Adrenal gland (tissue), 12 donors: ENCODE data around the gene SURF6. TPM values are rescaled to one million over a fixed set of nuclear protein-coding genes. Genes with fewer than 3 reads are reported as not detected.
"Not testable (repeated sequence)": the region's sequence is repeated elsewhere in the genome, so short reads cannot be mapped to it uniquely, and the experiment has no call there.

Experiments used
- DNase-seq, 7 donors: peaks; one replicate each; pipeline ENCODE4 v3.0.0-alpha.2; 2019 to 2020
- H3K27ac ChIP-seq, 5 donors: fragments of 200-600 bp; sonication (generic) in 4 of 5; 1 replicate in 3 of 5; 2 replicates in 2 of 5; pipeline versions ENCODE4 v1.5.1 to v1.8.0; 2016 to 2020; ENCODE audit warnings: mild to moderate bottlenecking in 1 of 5
- H3K27me3 ChIP-seq: fragments of 200-600 bp; 2 replicates; pipeline ENCODE4 v1.8.0; 2021
- H3K36me3 ChIP-seq, 2 donors: fragments of 200-600 bp; replicated peaks in 1 of 2; 1 replicate in 1 of 2; 2 replicates in 1 of 2; pipeline versions ENCODE4 v1.5.1 to v1.8.0; 2018 to 2022
- H3K4me1 ChIP-seq, 2 donors: fragments of 200-600 bp; replicated peaks in 1 of 2; 1 replicate in 1 of 2; 2 replicates in 1 of 2; pipeline versions ENCODE4 v1.5.1 to v1.8.0; 2018 to 2021
- H3K4me3 ChIP-seq, 4 donors: fragments of 200-600 bp; sonication (generic) in 3 of 4; one replicate each; pipeline ENCODE4 v1.5.1; 2016 to 2018
- H3K9me3 ChIP-seq, 3 donors: fragments of 200-600 bp; sonication (generic) in 1 of 3; replicated peaks in 1 of 3; 1 replicate in 2 of 3; 2 replicates in 1 of 3; pipeline versions ENCODE4 v1.5.1 to v1.8.0; 2016 to 2021
- CTCF ChIP-seq, 6 experiments: fragments of 450-650 bp in 4 of 6; fragments of 200-600 bp in 2 of 6; sonication (generic) in 1 of 6; IDR thresholded peaks; 1 replicate in 5 of 6; 2 replicates in 1 of 6; pipeline versions ENCODE4 v1.5.1 to v1.8.0; 2016 to 2021; ENCODE audit warnings: antibody characterized with exemption in 6 of 6, mild to moderate bottlenecking in 2 of 6, moderate library complexity in 1 of 6
- POLR2A ChIP-seq, 2 donors: fragments of 450-650 bp; IDR thresholded peaks; one replicate each; pipeline ENCODE4 v1.6.1; 2017; ENCODE audit warnings: antibody characterized with exemption in 2 of 2, mild to moderate bottlenecking in 2 of 2, moderate library complexity in 1 of 2
- WGBS, 4 donors: extraction: QIAGEN DNeasy Blood & Tissue Kit in 2 of 4; methylation state at CpG; one replicate each; pipeline versions ENCODE4 v1.1.5 to v1.1.7; 2013 to 2017; 5-methylcytosine and 5-hydroxymethylcytosine counted together
- intact Hi-C, 2 donors: fragments of 100-400 bp; cut with DNase I; formaldehyde crosslinking; loops; one replicate each; pipeline versions ENCODE4 v1.14.1 to v1.15.0; 2022 to 2023
- polyA plus RNA-seq, 3 donors: library from polyadenylated mRNA; stranded (reverse); fragments of 200-250 nt in 2 of 3; fragments of 350-450 nt in 1 of 3; fragmentation: Illumina TruSeq in 1 of 3; extraction: RNeasy Lipid Tissue Mini Kit (QIAGEN cat#74804) in 1 of 3; gene quantifications; one replicate each; pipeline ENCODE4 v1.2.3, GENCODE V29; 2013 to 2014
- total RNA-seq, 9 donors: library from RNA; depleted of rRNA in 4 of 9; stranded (reverse); fragments of >200 nt in 4 of 9; fragments of 120-200 nt in 1 of 9; fragmentation: NEBNext Ultra II Directional in 1 of 9; extraction: Animal tissue kit (Norgen Biotek cat#: 25700) in 1 of 9; gene quantifications; one replicate each; pipeline versions ENCODE4 v1.1.0 to v1.2.4, GENCODE V29; 2013 to 2023
- donor health status: healthy with polysubstance abuse.
- donor health status: Bipolar disorder and iron deficiency.
- donor health status: DM: yes; HTN: yes; CAD: no.
- donor health status: DM: no; HTN: no; CAD: no.
- donor health status: DM: no; HTN: no; CAD: no.
- donor health status: DM: yes; HTN: yes; CAD: no.

Gene SURF6
- total and polyA plus RNA-seq, 12 donors: 6.2 to 42.2 (median 23.1) TPM

DNA sequence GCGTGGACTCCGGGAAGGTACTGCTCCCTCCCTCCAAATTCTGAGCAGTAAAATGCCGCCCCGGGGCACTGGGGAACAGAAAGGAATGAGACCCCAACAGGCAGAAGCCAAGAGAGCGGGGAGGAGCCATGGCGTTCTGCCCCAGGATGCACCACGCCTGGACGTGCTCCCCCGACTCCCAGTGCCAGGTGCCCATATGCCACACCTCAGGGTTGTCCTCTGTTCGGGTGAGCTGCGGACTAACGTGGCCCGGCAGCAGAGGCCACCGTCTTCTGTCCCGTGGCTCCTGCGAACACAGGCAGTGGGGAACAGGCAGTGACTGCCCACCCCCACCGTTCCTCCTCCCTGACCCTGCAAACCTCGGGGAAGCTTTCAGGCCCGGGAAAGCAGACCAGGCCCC lies 4.8 kb downstream of the SURF6 start:
- Histone ChIP-seq H3K27me3 (no peaks in the 10 kb centered on the region), H3K36me3 (peaks cover 0 to 39% of the 10 kb centered on the region in 2 donors), H3K4me1 (peaks cover 14 to 17% of the 10 kb centered on the region in 2 donors), H3K9me3 (no peaks in the 10 kb centered on the region), H3K27ac (no peak overlapping the region), H3K4me3 (no peak overlapping the region)
- TF ChIP-seq POLR2A (IDR thresholded peaks at IDR 0.05) (no peak), CTCF (IDR thresholded peaks at IDR 0.05) (no peak)
- DNase-seq: peak in 3 of 7 donors; percentile 13 to 53 (median 21)
- 83 to 89% (median 86%) methylated on average over 18 to 19 of the region's 19 CpGs for WGBS, 4 donors
- intact Hi-C loops: loop anchor here (5.0 kb wide), 2 partner anchors 94 to 149 kb away; no protein-coding TSS in a partner anchor

DNA sequence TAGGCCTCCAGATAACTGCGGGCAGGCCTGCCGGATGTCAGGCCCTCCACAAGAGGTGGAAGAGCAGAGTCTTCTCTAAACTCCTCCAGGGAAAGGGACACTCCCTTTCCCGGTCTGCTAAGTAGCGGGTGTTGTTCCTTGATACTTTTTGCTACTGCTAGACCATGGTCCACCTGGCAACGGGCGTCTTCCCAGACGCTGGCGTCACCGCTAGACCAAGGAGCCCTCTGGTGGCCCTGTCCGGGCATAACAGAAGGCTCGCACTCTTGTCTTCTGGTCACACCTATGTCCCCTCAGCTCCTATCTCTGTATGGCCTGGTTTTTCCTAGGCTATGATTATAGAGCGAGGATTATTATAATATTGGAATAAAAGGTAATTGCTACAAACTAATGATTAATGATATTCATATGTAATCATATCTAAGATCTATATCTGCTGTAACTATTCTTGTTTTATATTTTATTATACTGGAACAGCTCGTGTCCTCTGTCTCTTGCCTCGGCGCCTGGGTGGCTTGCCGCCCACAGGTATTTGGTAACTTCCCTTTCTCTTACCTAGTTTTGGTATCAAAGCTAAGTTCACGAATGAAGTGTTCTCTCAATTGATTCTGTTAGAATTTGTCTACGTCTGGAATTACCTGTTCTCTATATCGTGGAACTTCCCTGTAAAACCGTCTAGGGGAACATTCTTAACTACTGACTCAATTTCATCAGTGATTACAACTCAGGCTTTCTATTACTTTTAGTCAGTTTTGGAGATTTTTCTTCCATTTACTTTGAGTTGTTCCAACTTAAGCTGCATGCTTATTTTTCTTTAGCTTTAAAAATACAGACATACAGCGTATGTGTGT lies 6.5 kb downstream of the SURF6 start:
- peak; percentile 42 to 85 (median 71) for DNase-seq
- peak; percentile 45 to 82 (median 74) for TF ChIP-seq CTCF (IDR thresholded peaks at IDR 0.05)
- H3K36me3 ChIP-seq: peaks cover 0 to 39% of the 10 kb centered on the region in 2 donors
- intact Hi-C loops: loop anchor here (5.0 kb wide), 3 partner anchors 92 to 147 kb away; no protein-coding TSS in a partner anchor
- not testable (repeated sequence) for H3K9me3 ChIP-seq, H3K4me3 ChIP-seq, H3K4me1 ChIP-seq, H3K27me3 ChIP-seq
- WGBS, 4 donors: 47 to 59% (median 52%) methylated on average over 17 to 21 of the region's 21 CpGs
- peak overlapping the region in 1 of 5 donors; percentile 34 for H3K27ac ChIP-seq

GRCh38 chr9:133327834-133328484 lies 8.0 kb downstream of the SURF6 start:
- Histone ChIP-seq H3K27ac (no peak overlapping the region), H3K4me1 (no peaks in the 10 kb centered on the region), H3K4me3 (no peak overlapping the region), H3K36me3 (peaks cover 0 to 28% of the 10 kb centered on the region in 2 donors), H3K27me3 (no peaks in the 10 kb centered on the region), H3K9me3 (no peaks in the 10 kb centered on the region)
- intact Hi-C loops: loop anchor here in 1 of 2 donors (5.0 kb wide), 1 partner anchor 141 kb away; no protein-coding TSS in a partner anchor
- WGBS, 4 donors: 90 to 92% (median 92%) methylated on average over 10 of the region's 10 CpGs
- peak in 3 of 7 donors; percentile 5 to 13 (median 12) for DNase-seq
- TF ChIP-seq CTCF (IDR thresholded peaks at IDR 0.05) (no peak), POLR2A (IDR thresholded peaks at IDR 0.05) (no peak)

DNA sequence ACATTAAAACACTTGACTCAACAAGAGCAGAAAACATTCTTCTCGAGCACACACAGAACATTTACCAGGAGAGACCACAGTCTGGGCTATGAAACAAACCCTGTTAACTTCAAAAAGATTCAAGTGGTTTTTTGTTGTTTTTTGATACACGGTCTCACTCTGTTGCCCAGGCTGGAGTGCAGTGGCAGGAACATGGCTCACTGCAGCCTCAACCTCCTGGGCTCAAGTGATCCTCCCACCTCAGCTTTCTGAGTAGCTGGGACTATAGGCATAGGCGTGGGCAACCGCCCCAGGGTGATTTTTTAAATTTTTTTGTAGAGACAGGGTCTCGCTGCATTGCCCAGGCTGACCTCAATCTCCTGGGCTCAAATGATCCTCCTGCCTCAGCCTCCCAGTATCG lies 9.0 kb downstream of the SURF6 start:
- H3K9me3 ChIP-seq, H3K4me1 ChIP-seq, H3K4me3 ChIP-seq, H3K27ac ChIP-seq, H3K27me3 ChIP-seq: not testable (repeated sequence)
- peaks cover 0 to 19% of the 10 kb centered on the region in 2 donors for H3K36me3 ChIP-seq
- WGBS, 4 donors: 85 to 92% (median 88%) methylated on average over 6 of the region's 6 CpGs
- peak in 2 of 7 donors; percentile 3 to 6 for DNase-seq
- intact Hi-C loops: loop anchor here in 1 of 2 donors (5.0 kb wide), 1 partner anchor 140 kb away; no protein-coding TSS in a partner anchor
